A549 (cell line): ENCODE results near the gene ZDHHC19. TPM values are rescaled to one million over a fixed set of nuclear protein-coding genes. Genes with fewer than 3 reads are reported as not detected.

Experiments used
- ATAC-seq, 2 experiments: fragments of 200-7000 bp in 1 of 2; fragments of >200 bp in 1 of 2; cut with Nextera tagmentation in 1 of 2; cut with Tn5 transposase in 1 of 2; 3 replicates each; pipeline versions ENCODE4 v1.8.0 to v1.9.1; 2018 to 2020; ENCODE audit warnings: mild to moderate bottlenecking in 1 of 2, moderate library complexity in 1 of 2
- CTCF ChIA-PET: fragments of 300-600 bp; sonication (Branson Sonifier 250); formaldehyde crosslinking; extraction: SDS; loops from one replicate; lab custom pipeline; 2021; ENCODE audit warnings: antibody characterized with exemption, inconsistent platforms; lab: Yijun Ruan, JAX
- POLR2A ChIA-PET: fragments of 350-600 bp; formaldehyde crosslinking; extraction: SDS; loops from one replicate; lab custom pipeline; 2021; ENCODE audit warnings: antibody characterized with exemption, inconsistent platforms; lab: Yijun Ruan, JAX
- DNase-seq, 2 experiments: peaks; one replicate each; pipeline versions ENCODE4 v3.0.0 to v3.0.0-alpha.2; 2011 to 2016; ENCODE audit warnings: low read depth in 1 of 2, low spot score in 1 of 2
- FAIRE-seq: peaks from 2 replicates; lab custom pipeline; 2011; peaks lifted over from hg19 to GRCh38; lab: Jason Lieb, UNC
- H3K27ac ChIP-seq, 2 experiments: fragments of >200 bp; sonication (Bioruptor Twin); formaldehyde crosslinking; 3 replicates each; pipeline ENCODE4 v1.5.1; 2016 to 2017
- H3K4me1 ChIP-seq: fragments of >200 bp; sonication (Bioruptor Twin); formaldehyde crosslinking; 3 replicates; pipeline ENCODE4 v1.6.1; 2016
- H3K4me2 ChIP-seq: fragments of >200 bp; sonication (Bioruptor Twin); formaldehyde crosslinking; 3 replicates; pipeline ENCODE4 v1.6.1; 2016
- H3K4me3 ChIP-seq: fragments of >200 bp; sonication (Bioruptor Twin); formaldehyde crosslinking; 3 replicates; pipeline ENCODE4 v1.5.1; 2016
- H3K9me3 ChIP-seq: fragments of >200 bp; sonication (Bioruptor Twin); formaldehyde crosslinking; 3 replicates; pipeline ENCODE4 v1.6.1; 2016
- ATOH8 ChIP-seq: fragments of 250-450 bp; sonication (Bioruptor Pico); IDR thresholded peaks from 2 replicates; pipeline ENCODE4 v1.5.0; 2020; ENCODE audit warnings: low read depth, mild to moderate bottlenecking, moderate library complexity
- BCL3 ChIP-seq: fragments of >200 bp; sonication (Bioruptor Twin); formaldehyde crosslinking; IDR thresholded peaks from 3 replicates; pipeline ENCODE4 v1.6.1; 2016
- CBX2 ChIP-seq: fragments of 200-600 bp; sonication (generic); IDR thresholded peaks from 2 replicates; pipeline ENCODE4 v1.6.1; 2016; ENCODE audit warnings: low read depth, mild to moderate bottlenecking, borderline replicate concordance
- CEBPB ChIP-seq, 2 experiments: fragments of >200 bp in 1 of 2; sonication (Bioruptor Twin) in 1 of 2; formaldehyde crosslinking in 1 of 2; IDR thresholded peaks; 2 replicates each; pipeline ENCODE4 v1.6.1; 2012 to 2016
- EHF ChIP-seq: fragments of 250-450 bp; sonication (Bioruptor Pico); IDR thresholded peaks from 2 replicates; pipeline ENCODE4 v1.5.0; 2020; ENCODE audit warnings: mild to moderate bottlenecking
- ELK1 ChIP-seq: fragments of 150-350 bp; IDR thresholded peaks from 2 replicates; pipeline ENCODE4 v1.6.1; 2014; ENCODE audit warnings: low read depth, mild to moderate bottlenecking, low read length
- FOSL2 ChIP-seq, 2 experiments: fragments of 450-650 bp in 1 of 2; fragments of >200 bp in 1 of 2; sonication (Bioruptor Twin) in 1 of 2; formaldehyde crosslinking; IDR thresholded peaks; 2 replicates each; pipeline versions ENCODE4 v1.5.0 to v1.6.1; 2016 to 2020; ENCODE audit warnings: mild to moderate bottlenecking in 1 of 2, moderate library complexity in 1 of 2
- FOXS1 ChIP-seq: fragments of 250-450 bp; sonication (Bioruptor Pico); IDR thresholded peaks from 2 replicates; pipeline ENCODE4 v1.5.0; 2020; ENCODE audit warnings: mild to moderate bottlenecking, moderate library complexity
- HDAC2 ChIP-seq: fragments of 200-600 bp; sonication (generic); IDR thresholded peaks from 2 replicates; pipeline ENCODE4 v1.6.1; 2016
- HES2 ChIP-seq: fragments of >200 bp; sonication (Bioruptor Twin); formaldehyde crosslinking; IDR thresholded peaks from 2 replicates; pipeline ENCODE4 v1.6.1; 2016
- HOXB5 ChIP-seq: fragments of 250-450 bp; sonication (Bioruptor Pico); IDR thresholded peaks from 2 replicates; pipeline ENCODE4 v1.5.0; 2020; ENCODE audit warnings: mild to moderate bottlenecking, moderate library complexity
- JUN ChIP-seq, 2 experiments: fragments of >200 bp; sonication (Bioruptor Twin); formaldehyde crosslinking; IDR thresholded peaks; 2 replicates in 1 of 2; 3 replicates in 1 of 2; pipeline ENCODE4 v1.6.1; 2016 to 2017
- JUNB ChIP-seq: fragments of >200 bp; sonication (Bioruptor Twin); formaldehyde crosslinking; IDR thresholded peaks from 2 replicates; pipeline ENCODE4 v1.6.1; 2016
- KDM1A ChIP-seq: fragments of 200-600 bp; sonication (generic); IDR thresholded peaks from 2 replicates; pipeline ENCODE4 v1.6.1; 2016; ENCODE audit warnings: low read depth, mild to moderate bottlenecking
- KDM5A ChIP-seq: fragments of 200-600 bp; sonication (generic); IDR thresholded peaks from 2 replicates; pipeline ENCODE4 v1.6.1; 2016; ENCODE audit warnings: antibody characterized with exemption, mild to moderate bottlenecking
- MAFK ChIP-seq: fragments of 450-650 bp; IDR thresholded peaks from 2 replicates; pipeline ENCODE4 v1.6.1; 2014; ENCODE audit not compliant: partially characterized antibody
- MAX ChIP-seq: IDR thresholded peaks from 2 replicates; pipeline ENCODE4 v1.6.1; 2012
- MAZ ChIP-seq: fragments of 150-350 bp; IDR thresholded peaks from 2 replicates; pipeline ENCODE4 v1.6.1; 2014; ENCODE audit warnings: antibody characterized with exemption, low read depth, low read length, borderline replicate concordance
- MYC ChIP-seq: IDR thresholded peaks from 2 replicates; pipeline ENCODE4 v1.6.1; 2012; ENCODE audit warnings: mild to moderate bottlenecking, inconsistent platforms, low read length, improper control_type of control experiment, borderline replicate concordance
- PHF8 ChIP-seq: fragments of 200-600 bp; sonication (generic); IDR thresholded peaks from 2 replicates; pipeline ENCODE4 v1.6.1; 2016; ENCODE audit warnings: low read depth, mild to moderate bottlenecking, antibody characterized with exemption, moderate library complexity, borderline replicate concordance
- RARB ChIP-seq: fragments of 250-450 bp; sonication (Bioruptor Pico); IDR thresholded peaks from 2 replicates; pipeline ENCODE4 v1.8.0; 2021; ENCODE audit warnings: mild to moderate bottlenecking, moderate library complexity
- RFX5 ChIP-seq: fragments of 450-650 bp; IDR thresholded peaks from 2 replicates; pipeline ENCODE4 v1.7.1; 2014; ENCODE audit warnings: antibody characterized with exemption, mild to moderate bottlenecking, moderate library complexity
- SMC3 ChIP-seq: fragments of >200 bp; sonication (Bioruptor Twin); formaldehyde crosslinking; IDR thresholded peaks from 3 replicates; pipeline ENCODE4 v1.6.1; 2018; ENCODE audit warnings: inconsistent platforms
- SREBF2 ChIP-seq: fragments of 450-650 bp; IDR thresholded peaks from 2 replicates; pipeline ENCODE4 v1.6.1; 2014; ENCODE audit warnings: mild to moderate bottlenecking, moderate library complexity
- TFCP2L1 ChIP-seq: fragments of 250-450 bp; sonication (Bioruptor Pico); IDR thresholded peaks from 2 replicates; pipeline ENCODE4 v1.5.0; 2021; ENCODE audit warnings: mild to moderate bottlenecking
- ZC3H11A ChIP-seq: fragments of 450-650 bp; IDR thresholded peaks from 2 replicates; pipeline ENCODE4 v1.6.1; 2014; ENCODE audit warnings: antibody characterized with exemption, mild to moderate bottlenecking
- ZFP36 ChIP-seq: fragments of 450-650 bp; IDR thresholded peaks from 2 replicates; pipeline ENCODE4 v1.6.1; 2014; ENCODE audit warnings: borderline replicate concordance; ENCODE audit not compliant: partially characterized antibody
- ZNF302 ChIP-seq: fragments of 250-450 bp; sonication (Bioruptor Pico); IDR thresholded peaks from 2 replicates; pipeline ENCODE4 v1.9.0; 2021; ENCODE audit warnings: inconsistent platforms, mild to moderate bottlenecking, moderate library complexity
- WGBS: methylation state at CpG from one replicate; pipeline ENCODE4 v1.1.6; 2017; ENCODE audit errors: missing lambda C conversion rate; 5-methylcytosine and 5-hydroxymethylcytosine counted together
- polyA plus RNA-seq, 4 experiments: library from polyadenylated mRNA; depleted of rRNA in 3 of 4; stranded (reverse); fragments of >200 nt; fragmentation: RNase III in 1 of 4; extraction: RNeasy Plus Mini Kit Qiagen cat#74134 plus additional on column Dnase treatment in 1 of 4; gene quantifications; 2 replicates in 3 of 4; 3 replicates in 1 of 4; pipeline ENCODE4 v1.2.3, GENCODE V29; 2011 to 2017
- TF ChIP-seq, protein P1 (sequence below): IDR thresholded peaks from 2 replicates; pipeline ENCODE4 v1.6.1; 2012

The ZDHHC19 gene
- polyA plus RNA-seq, 2 of the 4 experiments (the other 2 are of a cell fraction) = 0.15 TPM; not detected in 1

- no peak for FAIRE-seq
- ATAC-seq = no peak
- CTCF ChIA-PET = no interaction called here
- Histone ChIP-seq H3K4me1 (no peaks in the 10 kb centered on the region), H3K4me3 (no peak overlapping the region), H3K4me2 (no peak overlapping the region), H3K9me3 (no peaks in the 10 kb centered on the region), H3K27ac (no peak overlapping the region)
- WGBS = 82% methylated on average over 9 of the region's 9 CpGs
- DNase-seq = no peak
- no peak for TF ChIP-seq HES2
- TF ChIP-seq JUNB = no peak
- no peak for TF ChIP-seq SREBF2
- no peak for TF ChIP-seq MYC
- no peak for TF ChIP-seq ELK1
- TF ChIP-seq MAFK = no peak
- TF ChIP-seq JUN (IDR thresholded peaks at IDR 0.05) = no peak
- no peak for TF ChIP-seq ZNF302 (CRISPR knock-in tag)
- no peak for TF ChIP-seq EHF (CRISPR knock-in tag)
- no peak for TF ChIP-seq ZFP36
- TF ChIP-seq MAZ = no peak
- no peak for TF ChIP-seq FOSL2 (IDR thresholded peaks at IDR 0.05)
- no peak for TF ChIP-seq FOSL2 (CRISPR knock-in tag; IDR thresholded peaks at IDR 0.05)
- TF ChIP-seq, protein P1, sequence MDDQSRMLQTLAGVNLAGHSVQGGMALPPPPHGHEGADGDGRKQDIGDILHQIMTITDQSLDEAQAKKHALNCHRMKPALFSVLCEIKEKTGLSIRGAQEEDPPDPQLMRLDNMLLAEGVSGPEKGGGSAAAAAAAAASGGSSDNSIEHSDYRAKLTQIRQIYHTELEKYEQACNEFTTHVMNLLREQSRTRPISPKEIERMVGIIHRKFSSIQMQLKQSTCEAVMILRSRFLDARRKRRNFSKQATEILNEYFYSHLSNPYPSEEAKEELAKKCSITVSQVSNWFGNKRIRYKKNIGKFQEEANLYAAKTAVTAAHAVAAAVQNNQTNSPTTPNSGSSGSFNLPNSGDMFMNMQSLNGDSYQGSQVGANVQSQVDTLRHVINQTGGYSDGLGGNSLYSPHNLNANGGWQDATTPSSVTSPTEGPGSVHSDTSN = no peak
- TF ChIP-seq KDM5A = no peak
- TF ChIP-seq RFX5 = no peak
- TF ChIP-seq HDAC2 = no peak
- no peak for TF ChIP-seq PHF8
- no peak for TF ChIP-seq TFCP2L1
- no peak for TF ChIP-seq CEBPB (IDR thresholded peaks at IDR 0.05)
- POLR2A ChIA-PET = no interaction called here
These were observed 48.5 kb downstream of the ZDHHC19 start for GRCh38 chr3:196162679-196163078.

DNA sequence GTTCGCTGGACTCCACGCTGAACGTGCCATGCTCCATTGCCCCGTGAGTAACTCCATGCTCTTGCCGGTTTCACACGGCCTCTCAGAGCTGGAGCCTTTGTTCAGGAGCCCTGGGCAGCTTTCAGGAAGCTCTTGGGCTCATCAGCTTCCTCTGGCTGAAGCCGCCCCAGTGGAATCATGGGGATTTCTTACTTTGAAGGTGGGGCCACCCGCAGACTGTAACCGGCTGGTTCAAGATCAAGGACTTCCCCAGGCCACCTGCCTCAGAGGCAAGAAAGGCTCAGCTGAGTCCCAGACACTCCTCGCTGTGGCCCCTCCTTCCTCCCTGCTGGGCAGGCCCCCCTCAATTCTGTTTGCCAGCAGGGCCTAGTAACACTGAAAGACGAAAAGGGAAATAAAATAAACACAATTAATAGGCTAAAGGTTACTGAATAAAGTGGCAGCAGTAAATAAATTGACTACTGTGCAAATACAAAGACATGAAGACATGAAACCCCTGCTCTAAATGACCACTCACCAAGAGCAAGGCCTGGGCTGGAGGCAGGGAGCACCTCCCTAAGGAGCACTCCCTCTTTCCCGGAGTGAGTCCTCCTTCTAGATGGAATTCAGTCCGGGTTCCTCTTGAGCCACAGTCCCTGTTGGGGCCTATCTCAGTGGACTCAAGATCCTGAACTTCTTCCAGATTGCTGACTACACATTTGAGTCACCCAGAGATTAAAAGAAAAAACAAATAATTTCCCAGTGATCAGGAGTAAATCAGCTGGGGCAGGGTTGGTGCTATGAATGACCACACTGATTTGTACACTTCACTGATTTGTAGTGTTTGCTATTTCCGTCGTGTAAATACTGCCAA lies 51.0 kb downstream of the ZDHHC19 start:
- no peak overlapping the region for H3K4me2 ChIP-seq
- WGBS = 79% methylated on average over 12 of the region's 15 CpGs
- no peak for ATAC-seq
- no peak overlapping the region for H3K4me3 ChIP-seq
- no peaks in the 10 kb centered on the region for H3K4me1 ChIP-seq
- ChIA-PET CTCF (no interaction called here), POLR2A (no interaction called here)
- TF ChIP-seq BCL3 (no peak), ZC3H11A (no peak), JUNB (no peak)
- no peak overlapping the region for H3K27ac ChIP-seq
- H3K9me3 ChIP-seq = no peaks in the 10 kb centered on the region
- no peak for DNase-seq
- FAIRE-seq = no peak

- no peaks in the 10 kb centered on the region for H3K4me1 ChIP-seq
- FAIRE-seq = no peak
- WGBS = 93% methylated on average over 13 of the region's 13 CpGs
- no peak for ATAC-seq
- H3K9me3 ChIP-seq = no peaks in the 10 kb centered on the region
- H3K4me2 ChIP-seq = no peak overlapping the region
- DNase-seq = no peak
- no peak overlapping the region for H3K27ac ChIP-seq
- ChIA-PET POLR2A (no interaction called here), CTCF (no interaction called here)
- no peak overlapping the region for H3K4me3 ChIP-seq
- TF ChIP-seq RARB = no peak
- no peak for TF ChIP-seq KDM1A
- no peak for TF ChIP-seq KDM5A
- no peak for TF ChIP-seq ZNF302 (CRISPR knock-in tag)
- no peak for TF ChIP-seq SMC3
- TF ChIP-seq MAX = no peak
- TF ChIP-seq CBX2 = no peak
- TF ChIP-seq FOXS1 (CRISPR knock-in tag) = no peak
- no peak for TF ChIP-seq HOXB5
- no peak for TF ChIP-seq RFX5
- no peak for TF ChIP-seq ATOH8 (CRISPR knock-in tag)
- no peak for TF ChIP-seq CEBPB (IDR thresholded peaks at IDR 0.05)
These were observed 51.7 kb downstream of the ZDHHC19 start for GRCh38 chr3:196159526-196159925.
